Measurements from ENCODE around the gene TLE1.

DNA sequence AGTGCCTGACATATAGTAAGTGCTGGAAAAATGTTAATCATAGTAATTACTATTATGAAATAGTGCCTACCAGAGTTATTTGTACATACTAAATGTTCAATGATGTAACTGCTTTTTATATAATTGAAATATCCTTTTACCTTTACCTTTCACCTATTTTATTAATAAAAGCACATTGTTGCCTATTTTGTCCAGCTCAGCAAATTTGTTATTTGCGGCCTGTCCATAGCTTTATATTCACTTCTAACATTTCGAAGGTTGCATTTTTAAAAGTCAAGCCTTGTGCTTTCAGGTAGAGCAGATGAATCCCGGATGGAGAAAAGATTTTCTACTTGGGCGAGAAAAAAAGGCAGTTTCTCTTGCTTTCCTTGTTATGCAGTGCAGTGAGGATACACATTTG, 119.3 kb downstream of the TLE1 start:
- TF ChIP-seq POLR2A (IDR thresholded peaks at IDR 0.05; ENCODE audit: low read length) = no peak
- TF ChIP-seq GATA1 (IDR thresholded peaks at IDR 0.05; ENCODE audit: low read depth, low read length) = no peak

All from erythroblast (primary cell).